GM21381 (cell line): ENCODE measurements around the gene LMF1.

Experiments used
- ATAC-seq: cut with Tn5 transposase; IDR thresholded peaks from one replicate; pipeline ENCODE4 v1.9.1; 2021; ENCODE audit warnings: mild to moderate bottlenecking, moderate library complexity; ENCODE audit not compliant: unreplicated experiment

LMF1 gene

DNA sequence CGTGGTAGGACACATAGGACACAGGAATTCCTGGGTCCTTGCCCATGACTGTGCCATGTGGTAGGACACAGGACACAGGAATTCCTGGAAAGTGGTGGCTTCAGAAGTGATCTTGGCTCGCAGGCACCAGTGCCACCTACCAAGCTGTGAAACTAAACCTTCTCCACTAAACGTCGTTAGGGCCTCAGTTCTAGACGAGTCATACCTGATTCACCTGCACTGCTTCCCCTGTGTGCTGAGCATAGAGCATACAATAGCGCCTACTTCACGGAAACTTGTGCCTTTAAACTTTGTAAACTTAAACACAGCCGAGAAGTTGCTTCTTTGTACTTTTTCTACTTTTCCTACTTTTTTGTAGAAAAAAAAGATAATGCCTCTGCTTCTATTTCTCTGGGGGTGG is 15.6 kb upstream of the LMF1 start:
- ATAC-seq, result no peak

DNA sequence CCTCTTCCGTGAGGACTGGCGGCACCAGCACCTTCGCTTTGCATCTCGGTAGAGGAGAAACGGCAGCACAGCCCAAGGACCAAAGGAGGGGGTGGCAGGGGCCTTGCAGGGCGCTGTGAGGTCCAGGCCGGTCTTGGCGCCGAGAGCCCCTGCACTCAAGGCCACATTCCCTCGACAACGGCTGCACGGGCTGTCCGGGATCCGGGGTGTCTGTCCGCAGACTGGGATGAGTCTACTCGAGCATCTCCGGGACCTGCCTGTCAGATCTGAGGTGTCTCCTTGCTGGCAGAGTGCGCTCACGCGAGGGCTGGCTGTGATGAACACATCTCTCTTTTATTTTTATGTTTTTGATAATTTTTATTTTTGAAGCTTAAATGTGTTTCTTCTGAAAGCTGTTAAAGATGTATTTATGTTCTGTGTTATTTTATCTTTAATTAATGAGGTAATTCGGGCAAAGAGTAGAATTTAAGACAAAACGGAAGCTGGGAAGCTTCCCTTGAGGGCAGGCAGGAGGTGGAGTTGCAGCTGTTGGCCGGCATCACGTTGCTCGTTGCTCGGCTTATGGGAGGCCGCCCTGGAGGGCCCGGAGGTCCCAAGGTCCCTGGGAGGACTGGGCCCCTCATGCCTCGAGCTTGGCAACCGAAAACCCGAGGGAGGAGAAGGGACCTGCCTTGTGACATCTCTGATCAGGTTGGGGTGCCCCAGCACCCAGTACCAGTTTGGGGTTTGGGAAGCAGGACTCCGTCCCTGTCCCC is 15.0 kb upstream of the LMF1 start:
- no peak for ATAC-seq

- no peak for ATAC-seq
Measured at GRCh38 chr16:984736-985636, 14.2 kb upstream of the LMF1 start.

GRCh38 chr16:984121-984694 is 13.4 kb upstream of the LMF1 start:
- ATAC-seq, result no peak

DNA sequence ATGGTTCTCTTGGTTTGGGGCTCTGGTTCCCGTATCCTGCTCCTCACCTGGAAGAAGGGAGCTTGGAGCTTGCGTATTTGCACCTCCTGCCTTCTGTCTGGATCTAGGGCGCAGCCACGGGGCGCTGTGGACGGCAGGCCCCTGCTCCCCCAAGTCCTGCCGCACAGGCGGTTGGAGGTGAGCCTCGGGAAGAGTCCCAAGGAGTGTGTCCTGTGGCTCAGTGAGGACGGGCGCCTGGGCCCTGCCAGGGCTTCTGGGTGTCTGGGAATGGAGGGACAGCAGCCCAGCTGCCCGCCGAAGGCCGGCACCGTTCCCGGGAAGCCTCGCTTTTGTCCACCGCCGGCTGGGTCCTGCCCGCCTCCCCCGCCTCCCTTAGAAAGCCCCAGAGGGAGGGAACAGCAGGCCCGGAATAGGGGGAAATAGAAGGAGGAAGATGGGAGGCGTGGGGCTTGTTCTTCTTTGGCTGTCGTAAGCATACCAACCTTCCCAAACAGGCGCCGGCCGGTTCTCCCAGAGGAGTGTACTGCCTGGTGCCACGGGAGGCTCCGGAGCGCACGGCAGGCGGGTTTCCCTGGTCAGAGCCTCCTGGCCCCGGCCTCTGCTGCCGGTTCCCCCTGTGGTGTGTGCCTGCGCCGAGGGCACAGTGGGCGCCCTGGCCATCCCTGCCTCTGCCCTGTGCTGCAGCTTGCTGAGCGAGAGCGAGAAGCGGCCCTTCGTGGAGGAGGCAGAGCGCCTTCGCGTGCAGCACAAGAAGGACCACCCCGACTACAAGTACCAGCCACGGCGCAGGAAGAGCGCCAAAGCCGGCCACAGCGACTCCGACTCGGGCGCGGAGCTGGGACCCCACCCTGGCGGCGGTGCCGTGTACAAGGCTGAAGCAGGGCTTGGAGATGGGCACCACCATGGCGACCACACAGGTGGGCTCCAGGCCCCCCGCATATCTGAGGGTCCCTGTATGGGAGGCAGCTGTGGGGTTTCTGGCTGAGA is 12.6 kb upstream of the LMF1 start:
- no peak for ATAC-seq

- ATAC-seq, result no peak
Measured at GRCh38 chr16:982145-983043, 11.6 kb upstream of the LMF1 start.

- no peak for ATAC-seq
Measured at GRCh38 chr16:981695-982144, 10.9 kb upstream of the LMF1 start, which contains the start of gene SOX8. Gene SOX8, plus strand, starts transcription at chr16:981770. Its CDS starts 153 bp downstream, at chr16:981923.

DNA sequence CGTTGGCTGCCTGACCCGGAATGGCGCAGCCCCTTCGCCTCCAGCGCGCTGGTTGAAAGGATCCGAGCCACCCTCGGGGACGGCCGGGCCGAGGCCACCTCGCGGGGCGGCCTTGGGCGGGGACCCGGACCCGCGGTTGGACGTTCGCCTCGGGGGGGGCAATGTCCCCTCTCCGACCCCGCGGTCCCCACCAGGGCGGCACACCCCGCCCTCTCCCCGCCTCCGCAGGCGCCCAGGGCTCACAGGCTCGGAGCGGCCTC is 9.7 kb upstream of the LMF1 start:
- no peak for ATAC-seq

- no peak for ATAC-seq
Measured at GRCh38 chr16:979859-980594, 9.2 kb upstream of the LMF1 start.

DNA sequence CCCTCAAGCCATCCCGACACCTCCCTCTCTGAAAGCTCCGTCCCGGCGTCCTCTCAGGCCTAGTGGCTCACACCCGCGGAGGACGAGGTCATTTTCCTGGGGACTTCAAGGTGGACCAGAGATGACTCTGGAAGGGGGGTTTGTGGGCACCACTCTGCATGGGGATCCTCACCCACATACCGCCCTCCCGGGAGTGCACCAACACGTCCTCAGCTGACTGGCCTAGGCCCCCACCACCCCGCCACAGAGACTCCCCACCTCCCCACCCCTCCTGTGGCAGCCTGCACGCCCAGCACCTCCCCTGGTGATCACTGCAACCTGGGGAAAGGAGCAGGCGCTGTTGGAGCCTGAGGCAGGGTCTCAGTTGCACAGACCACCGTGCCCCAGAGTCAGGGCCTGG is 8.4 kb upstream of the LMF1 start:
- no peak for ATAC-seq

- no peak for ATAC-seq
Measured at GRCh38 chr16:978403-978802, 7.6 kb upstream of the LMF1 start.

DNA sequence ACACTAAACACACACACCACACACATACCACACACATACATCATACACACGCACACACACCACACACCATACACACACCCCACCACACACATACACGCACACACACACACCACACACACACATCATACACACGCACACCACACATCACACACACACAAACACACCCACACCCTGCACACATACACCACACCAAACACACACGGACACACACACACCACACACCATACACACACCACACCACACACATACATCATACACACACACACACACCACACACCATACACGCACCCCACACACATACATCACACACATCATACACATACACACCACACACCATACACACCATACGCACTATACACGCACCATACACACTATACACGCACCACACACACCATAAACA is 7.1 kb upstream of the LMF1 start:
- no peak for ATAC-seq

GRCh38 chr16:977081-977701 is 6.4 kb upstream of the LMF1 start:
- ATAC-seq, result no peak

- ATAC-seq, result no peak
Measured at GRCh38 chr16:976389-976931, 5.7 kb upstream of the LMF1 start.

- no peak for ATAC-seq
Measured at GRCh38 chr16:975291-975690, 4.5 kb upstream of the LMF1 start.

GRCh38 chr16:974611-975261 is 4.0 kb upstream of the LMF1 start:
- ATAC-seq, result no peak

GRCh38 chr16:974001-974601 is 3.3 kb upstream of the LMF1 start:
- no peak for ATAC-seq
